Measurements from ENCODE around the gene GPC5. TPM values are rescaled to one million over a fixed set of nuclear protein-coding genes. Genes with fewer than 3 reads are reported as not detected.

Gene GPC5
- total and polyA plus RNA-seq, 9 of the 15 experiments (the other 6 are each of a cell fraction or from before 2014, with no cell fraction given), result 0.18 to 0.27 TPM; not detected in 7

DNA sequence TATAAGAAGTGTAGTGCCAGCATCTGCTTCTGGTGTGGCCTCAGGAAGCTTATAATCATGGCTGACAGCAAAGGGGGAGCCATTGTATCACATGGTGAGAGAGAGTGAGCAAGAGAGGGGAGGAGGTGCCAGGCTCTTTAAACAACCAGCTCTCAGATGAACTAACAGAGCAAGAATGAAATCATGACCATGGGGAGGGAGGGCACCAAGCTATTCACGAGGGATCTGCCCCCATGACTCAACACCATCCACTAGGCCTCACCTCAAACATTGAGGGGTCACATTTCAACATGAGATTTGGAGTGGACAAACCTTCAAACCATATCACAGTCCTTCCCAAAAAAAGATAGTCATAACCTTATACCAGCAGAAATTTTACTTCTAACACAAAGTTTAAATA lies 174.0 kb downstream of the GPC5 start (continued):
- TF ChIP-seq ZNF354B (CRISPR knock-in tag; IDR thresholded peaks at IDR 0.05), result no peak
- no peak for TF ChIP-seq ETV6 (IDR thresholded peaks at IDR 0.05; ENCODE audit: borderline replicate concordance in 1 of 2, low read depth in 2 of 2, low read length in 1 of 2)
- TF ChIP-seq ETV6 (CRISPR knock-in tag; IDR thresholded peaks at IDR 0.05; ENCODE audit: borderline replicate concordance), result no peak
- TF ChIP-seq MGA (IDR thresholded peaks at IDR 0.05), result no peak
